IMR-90 (cell line): ENCODE data around the gene STUB1. TPM values are rescaled to one million over a fixed set of nuclear protein-coding genes. Genes with fewer than 3 reads are reported as not detected.

Source experiments
- ATAC-seq: fragments of 200-7000 bp; cut with Tn5 transposase; 2 replicates; pipeline ENCODE4 v1.9.1; 2020; ENCODE audit warnings: low read depth, mild to moderate bottlenecking, moderate library complexity
- BruUV-seq: library from RNA; stranded (reverse); fragments of 400-500 nt; replicated peaks from 2 replicates; lab custom pipeline; 2021; lab: Mats Ljungman, UMichigan
- CTCF ChIA-PET: fragments of 300-600 bp; formaldehyde crosslinking; extraction: SDS; loops from one replicate; lab custom pipeline; 2021; ENCODE audit warnings: antibody characterized with exemption; lab: Yijun Ruan, JAX
- POLR2A ChIA-PET: fragments of 300-600 bp; sonication (Branson Sonifier 250); formaldehyde crosslinking; loops from one replicate; lab custom pipeline; 2022; ENCODE audit warnings: antibody characterized with exemption; ENCODE audit not compliant: unreplicated experiment; lab: Charles Lee
- DNase-seq: peaks from one replicate; pipeline ENCODE4 v3.0.0; 2013
- H2AFZ ChIP-seq: replicated peaks from 2 replicates; pipeline ENCODE3; 2013; ENCODE audit warnings: low read length, mild to moderate bottlenecking; ENCODE audit not compliant: poor library complexity
- H2AK5ac ChIP-seq: 2 replicates; pipeline ENCODE4 v1.6.1; 2013; ENCODE audit warnings: low read depth, low read length, inconsistent platforms
- H2AK9ac ChIP-seq: replicated peaks from 2 replicates; pipeline ENCODE3; 2013; ENCODE audit warnings: mild to moderate bottlenecking, low read depth, low read length, moderate library complexity; ENCODE audit not compliant: poor library complexity
- H2BK120ac ChIP-seq: 2 replicates; pipeline ENCODE4 v1.6.1; 2013; ENCODE audit warnings: low read depth, low read length, inconsistent platforms
- H2BK15ac ChIP-seq: 3 replicates; pipeline ENCODE4 v1.6.1; 2013; ENCODE audit warnings: low read depth, low read length, inconsistent platforms
- H2BK20ac ChIP-seq: 2 replicates; pipeline ENCODE4 v1.6.1; 2013; ENCODE audit warnings: low read depth, mild to moderate bottlenecking, inconsistent platforms, low read length, moderate library complexity
- H2BK5ac ChIP-seq: 2 replicates; pipeline ENCODE4 v1.6.1; 2013; ENCODE audit warnings: mild to moderate bottlenecking, low read depth, low read length, inconsistent platforms; ENCODE audit not compliant: poor library complexity, severe bottlenecking
- H3K14ac ChIP-seq: replicated peaks from 2 replicates; pipeline ENCODE4 v1.6.1; 2013; ENCODE audit warnings: low read depth, low read length, inconsistent platforms
- H3K18ac ChIP-seq: 2 replicates; pipeline ENCODE4 v1.6.1; 2013; ENCODE audit warnings: low read depth, low read length, control low read depth
- H3K23ac ChIP-seq: 2 replicates; pipeline ENCODE4 v1.6.1; 2013; ENCODE audit warnings: low read depth, low read length, inconsistent platforms
- H3K27ac ChIP-seq: 2 replicates; pipeline ENCODE4 v1.5.1; 2013; ENCODE audit warnings: mild to moderate bottlenecking, control low read depth, low read length; ENCODE audit not compliant: insufficient read depth
- H3K27me3 ChIP-seq: 2 replicates; pipeline ENCODE4 v1.6.1; 2013; ENCODE audit warnings: low read length; ENCODE audit not compliant: control insufficient read depth, insufficient read depth
- H3K36me3 ChIP-seq: 2 replicates; pipeline ENCODE4 v1.6.1; 2013; ENCODE audit warnings: low read length, mixed read lengths; ENCODE audit not compliant: control insufficient read depth, insufficient read depth
- H3K4ac ChIP-seq: 2 replicates; pipeline ENCODE4 v1.6.1; 2013; ENCODE audit warnings: low read depth, low read length, inconsistent platforms
- H3K4me1 ChIP-seq: 2 replicates; pipeline ENCODE4 v1.6.1; 2013; ENCODE audit warnings: low read length, mixed read lengths; ENCODE audit not compliant: control insufficient read depth, insufficient read depth
- H3K4me2 ChIP-seq: 2 replicates; pipeline ENCODE4 v1.6.1; 2013; ENCODE audit warnings: low read depth, mild to moderate bottlenecking, control low read depth, low read length, moderate library complexity
- H3K4me3 ChIP-seq: 2 replicates; pipeline ENCODE4 v1.5.1; 2013; ENCODE audit warnings: low read depth, mild to moderate bottlenecking, control low read depth, low read length, moderate library complexity; ENCODE audit not compliant: insufficient read depth
- H3K56ac ChIP-seq: 2 replicates; pipeline ENCODE4 v1.6.1; 2013; ENCODE audit warnings: low read length, inconsistent platforms; ENCODE audit not compliant: insufficient read depth; ENCODE audit errors: extremely low read depth
- H3K79me1 ChIP-seq, 2 experiments: 2 replicates each; pipeline ENCODE4 v1.6.1; 2013; ENCODE audit warnings: low read length in 2 of 2, inconsistent platforms in 1 of 2, low read depth in 1 of 2
- H3K9ac ChIP-seq: 2 replicates; pipeline ENCODE4 v1.6.1; 2013; ENCODE audit warnings: low read depth, low read length, control low read depth
- H3K9me1 ChIP-seq: 2 replicates; pipeline ENCODE4 v1.6.1; 2013; ENCODE audit warnings: low read length, inconsistent platforms; ENCODE audit not compliant: insufficient read depth
- H3K9me3 ChIP-seq: 2 replicates; pipeline ENCODE4 v1.6.1; 2013; ENCODE audit warnings: low read length; ENCODE audit not compliant: control insufficient read depth, insufficient read depth
- H4K20me1 ChIP-seq: 2 replicates; pipeline ENCODE4 v1.6.1; 2013; ENCODE audit warnings: low read length, inconsistent platforms; ENCODE audit not compliant: insufficient read depth
- H4K5ac ChIP-seq: 2 replicates; pipeline ENCODE4 v1.6.1; 2013; ENCODE audit warnings: mild to moderate bottlenecking, low read depth, low read length, control low read depth
- H4K8ac ChIP-seq, 2 experiments: 2 replicates each; pipeline ENCODE4 v1.6.1; 2013; ENCODE audit warnings: low read depth in 2 of 2, low read length in 2 of 2, control low read depth in 1 of 2, inconsistent platforms in 1 of 2
- H4K91ac ChIP-seq: 2 replicates; pipeline ENCODE4 v1.6.1; 2013; ENCODE audit warnings: low read depth, low read length, inconsistent platforms; ENCODE audit not compliant: insufficient read depth
- BHLHE40 ChIP-seq: fragments of 150-350 bp; IDR thresholded peaks from 2 replicates; pipeline ENCODE4 v1.6.1; 2016; ENCODE audit warnings: mild to moderate bottlenecking, low read depth, low read length
- ELK1 ChIP-seq: fragments of 150-350 bp; IDR thresholded peaks from 2 replicates; pipeline ENCODE4 v1.6.1; 2016; ENCODE audit warnings: low read depth, mild to moderate bottlenecking, low read length, moderate library complexity, borderline replicate concordance
- FOS ChIP-seq: fragments of 150-350 bp; IDR thresholded peaks from 2 replicates; pipeline ENCODE4 v1.6.1; 2016; ENCODE audit warnings: low read depth, low read length
- MAFK ChIP-seq: IDR thresholded peaks from 2 replicates; pipeline ENCODE4 v1.6.1; 2012; ENCODE audit warnings: low read depth, low read length, improper control_type of control experiment
- MXI1 ChIP-seq: IDR thresholded peaks from 2 replicates; pipeline ENCODE4 v1.6.1; 2012; ENCODE audit warnings: low read depth, mild to moderate bottlenecking, low read length, moderate library complexity, borderline replicate concordance
- NFE2L2 ChIP-seq: fragments of 150-350 bp; IDR thresholded peaks from 2 replicates; pipeline ENCODE4 v1.6.1; 2016; ENCODE audit warnings: low read depth, mild to moderate bottlenecking, low read length
- RAD21 ChIP-seq: IDR thresholded peaks from 2 replicates; pipeline ENCODE4 v1.6.1; 2012; ENCODE audit warnings: low read length, improper control_type of control experiment
- RCOR1 ChIP-seq: IDR thresholded peaks from 2 replicates; pipeline ENCODE4 v1.6.1; 2012; ENCODE audit warnings: mild to moderate bottlenecking, low read length, improper control_type of control experiment; ENCODE audit not compliant: insufficient replicate concordance
- RFX5 ChIP-seq: IDR thresholded peaks from 2 replicates; pipeline ENCODE4 v1.8.0; 2012; ENCODE audit warnings: low read depth, mild to moderate bottlenecking, low read length, moderate library complexity
- SMC3 ChIP-seq: fragments of 150-350 bp; IDR thresholded peaks from 2 replicates; pipeline ENCODE4 v1.6.1; 2016; ENCODE audit warnings: low read depth, mild to moderate bottlenecking, antibody characterized with exemption, low read length, moderate library complexity
- WGBS, 2 experiments: methylation state at CpG; one replicate each; pipeline versions ENCODE4 v1.1.5 to v1.1.7; 2013; ENCODE audit warnings: missing lambda C conversion rate in 2 of 2; ENCODE audit not compliant: insufficient read length in 1 of 2; ENCODE audit errors: extremely low coverage in 2 of 2; 5-methylcytosine and 5-hydroxymethylcytosine counted together
- dilution Hi-C: fragments of 300-500 bp; cut with HindIII; formaldehyde crosslinking; loops from one replicate; pipeline ENCODE4 v1.14.3; 2018; ENCODE audit warnings: low sequenced_read_pairs; ENCODE audit not compliant: unreplicated experiment
- in situ Hi-C: fragments of 300-500 bp; cut with MboI; formaldehyde crosslinking; loops from 3 replicates; pipeline ENCODE4 v1.14.3; 2019; ENCODE audit warnings: low sequenced_read_pairs, inconsistent platforms, mixed read lengths
- intact Hi-C: fragments of 100-400 bp; cut with micrococcal nuclease; formaldehyde crosslinking; loops from 2 replicates; pipeline ENCODE4 v1.10.0; 2022
- polyA plus RNA-seq, 3 experiments: library from polyadenylated mRNA; depleted of rRNA; stranded (reverse); fragments of >200 nt; gene quantifications; 2 replicates each; pipeline ENCODE4 v1.2.3, GENCODE V29; 2012; ENCODE audit warnings: low replicate concordance in 1 of 3
- total RNA-seq: library from RNA; depleted of rRNA; stranded (reverse); fragments of >200 nt; gene quantifications from 2 replicates; pipeline ENCODE4 v1.2.3, GENCODE V29; 2012
- TF ChIP-seq, protein P1 (sequence below): conservative IDR thresholded peaks from 2 replicates; pipeline ENCODE4 v1.5.1; 2012; ENCODE audit warnings: mild to moderate bottlenecking, low read depth, low read length, improper control_type of control experiment
- TF ChIP-seq, protein P2 (sequence below): fragments of 150-350 bp; IDR thresholded peaks from 2 replicates; pipeline ENCODE4 v1.6.1; 2017; ENCODE audit warnings: mild to moderate bottlenecking, antibody characterized with exemption, low read length, low read depth

The STUB1 gene
- total and polyA plus RNA-seq, 2 of the 4 experiments (the other 2 are of a cell fraction): 183 to 186 TPM

DNA sequence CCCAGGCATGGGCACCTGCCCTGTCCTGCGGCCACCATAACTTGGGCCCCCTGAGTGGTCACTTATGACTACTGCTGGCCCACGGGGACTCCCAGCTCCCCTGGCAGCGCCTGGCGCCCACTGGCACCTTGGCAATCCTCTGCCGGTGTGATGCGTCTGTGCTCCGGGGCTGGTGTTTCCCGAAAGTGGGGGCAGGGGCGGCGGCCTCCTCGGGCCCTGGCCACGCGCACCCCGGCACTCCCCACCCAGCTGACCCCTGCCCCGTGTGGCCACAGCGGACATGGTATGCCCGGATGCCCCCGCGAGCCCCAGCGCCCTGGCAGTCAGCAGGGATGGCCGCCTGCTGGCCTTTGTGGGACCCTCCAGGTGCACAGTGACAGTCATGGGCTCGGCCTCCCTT lies 22.7 kb upstream of the STUB1 start:
- Histone ChIP-seq H2AK5ac (no peak overlapping the region), H3K9me1 (no peaks in the 10 kb centered on the region), H3K27me3 (no peaks in the 10 kb centered on the region), H3K4me2 (no peak overlapping the region), H4K5ac (no peak overlapping the region), H3K4me3 (no peak overlapping the region), H3K36me3 (peaks cover 4% of the 10 kb centered on the region), H4K20me1 (no peaks in the 10 kb centered on the region), H2AFZ (no peak overlapping the region), H4K8ac (no peak overlapping the region), H2AK9ac (no peak overlapping the region), H3K9ac (no peak overlapping the region), H3K18ac (no peak overlapping the region), H2BK20ac (no peak overlapping the region), H2BK120ac (no peak overlapping the region), H3K4ac (no peak overlapping the region), H4K91ac (no peak overlapping the region), H3K56ac (no peak overlapping the region), H3K9me3 (no peaks in the 10 kb centered on the region), H2BK15ac (no peak overlapping the region), H2BK5ac (no peak overlapping the region), H3K79me1 (no peaks in the 10 kb centered on the region; a peak in 1 of 4 replicates), H3K14ac (no peak overlapping the region), H3K27ac (no peak overlapping the region), H3K4me1 (peaks cover 5% of the 10 kb centered on the region), H3K23ac (no peak overlapping the region)
- intact Hi-C loops: no loop called here
- in situ Hi-C loops: no loop called here
- POLR2A ChIA-PET: no interaction called here
- DNase-seq (no peak), ATAC-seq (no peak)
- CTCF ChIA-PET: no interaction called here
- dilution Hi-C loops: no loop called here
- no TSS peak for BruUV-seq
- WGBS, 2 experiments: 90% methylated on average over 5 of the region's 22 CpGs; no CpG with 5 or more reads in 1 of the 2 experiments
- TF ChIP-seq FOS: no peak
- TF ChIP-seq, protein P1, sequence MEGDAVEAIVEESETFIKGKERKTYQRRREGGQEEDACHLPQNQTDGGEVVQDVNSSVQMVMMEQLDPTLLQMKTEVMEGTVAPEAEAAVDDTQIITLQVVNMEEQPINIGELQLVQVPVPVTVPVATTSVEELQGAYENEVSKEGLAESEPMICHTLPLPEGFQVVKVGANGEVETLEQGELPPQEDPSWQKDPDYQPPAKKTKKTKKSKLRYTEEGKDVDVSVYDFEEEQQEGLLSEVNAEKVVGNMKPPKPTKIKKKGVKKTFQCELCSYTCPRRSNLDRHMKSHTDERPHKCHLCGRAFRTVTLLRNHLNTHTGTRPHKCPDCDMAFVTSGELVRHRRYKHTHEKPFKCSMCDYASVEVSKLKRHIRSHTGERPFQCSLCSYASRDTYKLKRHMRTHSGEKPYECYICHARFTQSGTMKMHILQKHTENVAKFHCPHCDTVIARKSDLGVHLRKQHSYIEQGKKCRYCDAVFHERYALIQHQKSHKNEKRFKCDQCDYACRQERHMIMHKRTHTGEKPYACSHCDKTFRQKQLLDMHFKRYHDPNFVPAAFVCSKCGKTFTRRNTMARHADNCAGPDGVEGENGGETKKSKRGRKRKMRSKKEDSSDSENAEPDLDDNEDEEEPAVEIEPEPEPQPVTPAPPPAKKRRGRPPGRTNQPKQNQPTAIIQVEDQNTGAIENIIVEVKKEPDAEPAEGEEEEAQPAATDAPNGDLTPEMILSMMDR: no peak
- TF ChIP-seq, protein P2, sequence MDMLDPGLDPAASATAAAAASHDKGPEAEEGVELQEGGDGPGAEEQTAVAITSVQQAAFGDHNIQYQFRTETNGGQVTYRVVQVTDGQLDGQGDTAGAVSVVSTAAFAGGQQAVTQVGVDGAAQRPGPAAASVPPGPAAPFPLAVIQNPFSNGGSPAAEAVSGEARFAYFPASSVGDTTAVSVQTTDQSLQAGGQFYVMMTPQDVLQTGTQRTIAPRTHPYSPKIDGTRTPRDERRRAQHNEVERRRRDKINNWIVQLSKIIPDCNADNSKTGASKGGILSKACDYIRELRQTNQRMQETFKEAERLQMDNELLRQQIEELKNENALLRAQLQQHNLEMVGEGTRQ: no peak
- TF ChIP-seq MXI1: no peak
- TF ChIP-seq MAFK: no peak
- no peak for TF ChIP-seq SMC3
- no peak for TF ChIP-seq NFE2L2
- TF ChIP-seq RCOR1: no peak
- no peak for TF ChIP-seq RFX5
- no peak for TF ChIP-seq RAD21
- TF ChIP-seq ELK1: no peak
- no peak for TF ChIP-seq BHLHE40
